Measurements from ENCODE around the gene ZXDC. TPM values are rescaled to one million over a fixed set of nuclear protein-coding genes. Genes with fewer than 3 reads are reported as not detected.

The ZXDC gene
- total and polyA plus RNA-seq, 9 of the 15 experiments (the other 6 are each of a cell fraction or from before 2014, with no cell fraction given) = 0.59 to 13.4 (median 7.3) TPM

- TF ChIP-seq PML (IDR thresholded peaks at IDR 0.05; ENCODE audit: low read length) = no peak
- TF ChIP-seq NFYB (IDR thresholded peaks at IDR 0.05; ENCODE audit: extremely low read depth, insufficient read length) = peak; percentile 55
- no peak for TF ChIP-seq TFE3 (CRISPR knock-in tag; IDR thresholded peaks at IDR 0.05)
- TF ChIP-seq ZNF699 (CRISPR knock-in tag; IDR thresholded peaks at IDR 0.05; ENCODE audit: insufficient replicate concordance) = no peak
- TF ChIP-seq ZNF23 (CRISPR knock-in tag; IDR thresholded peaks at IDR 0.05) = no peak
- no peak for TF ChIP-seq ZBTB40 (IDR thresholded peaks at IDR 0.05)
- no peak for TF ChIP-seq ZBTB40 (CRISPR knock-in tag; IDR thresholded peaks at IDR 0.05)
- no peak for TF ChIP-seq ZBED1 (IDR thresholded peaks at IDR 0.05)
- TF ChIP-seq CEBPB (tag; IDR thresholded peaks at IDR 0.05) = peak; percentile 99
- peak; percentile 74 for TF ChIP-seq ZFP36 (IDR thresholded peaks at IDR 0.05; ENCODE audit: low read depth, low read length, partially characterized antibody)
- TF ChIP-seq, protein P1, sequence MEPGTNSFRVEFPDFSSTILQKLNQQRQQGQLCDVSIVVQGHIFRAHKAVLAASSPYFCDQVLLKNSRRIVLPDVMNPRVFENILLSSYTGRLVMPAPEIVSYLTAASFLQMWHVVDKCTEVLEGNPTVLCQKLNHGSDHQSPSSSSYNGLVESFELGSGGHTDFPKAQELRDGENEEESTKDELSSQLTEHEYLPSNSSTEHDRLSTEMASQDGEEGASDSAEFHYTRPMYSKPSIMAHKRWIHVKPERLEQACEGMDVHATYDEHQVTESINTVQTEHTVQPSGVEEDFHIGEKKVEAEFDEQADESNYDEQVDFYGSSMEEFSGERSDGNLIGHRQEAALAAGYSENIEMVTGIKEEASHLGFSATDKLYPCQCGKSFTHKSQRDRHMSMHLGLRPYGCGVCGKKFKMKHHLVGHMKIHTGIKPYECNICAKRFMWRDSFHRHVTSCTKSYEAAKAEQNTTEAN (CRISPR knock-in tag; IDR thresholded peaks at IDR 0.05) = no peak
- no peak for TF ChIP-seq MED1 (CRISPR knock-in tag; IDR thresholded peaks at IDR 0.05; ENCODE audit: borderline replicate concordance)
- no peak for TF ChIP-seq CCNT2 (IDR thresholded peaks at IDR 0.05; ENCODE audit: borderline replicate concordance, extremely low read depth, insufficient read length, low read depth, low read length)
- TF ChIP-seq HDAC2 (IDR thresholded peaks at IDR 0.05) = 0 out of 2 replicates have a peak, but pooled peaks have one; percentile 46
- peak; percentile 73 for TF ChIP-seq ARID1B (IDR thresholded peaks at IDR 0.05)
- 0 out of 2 replicates have a peak, but pooled peaks have one; percentile 42 for TF ChIP-seq ZNF766 (CRISPR knock-in tag; conservative IDR thresholded peaks at IDR 0.05)
- TF ChIP-seq FOXA1 (IDR thresholded peaks at IDR 0.05; ENCODE audit: borderline replicate concordance) = no peak
Observed at GRCh38 chr3:126472277-126473006, 3.2 kb downstream of the ZXDC start (continued).
